Measurements from ENCODE around the gene BABAM2. TPM values are rescaled to one million over a fixed set of nuclear protein-coding genes. Genes with fewer than 3 reads are reported as not detected.

BABAM2 gene
- total RNA-seq, 3 donors from 2014 or later (not counting 1 experiment from before 2014, with no cell fraction given): 54.6 to 66.1 (median 59.5) TPM

DNA sequence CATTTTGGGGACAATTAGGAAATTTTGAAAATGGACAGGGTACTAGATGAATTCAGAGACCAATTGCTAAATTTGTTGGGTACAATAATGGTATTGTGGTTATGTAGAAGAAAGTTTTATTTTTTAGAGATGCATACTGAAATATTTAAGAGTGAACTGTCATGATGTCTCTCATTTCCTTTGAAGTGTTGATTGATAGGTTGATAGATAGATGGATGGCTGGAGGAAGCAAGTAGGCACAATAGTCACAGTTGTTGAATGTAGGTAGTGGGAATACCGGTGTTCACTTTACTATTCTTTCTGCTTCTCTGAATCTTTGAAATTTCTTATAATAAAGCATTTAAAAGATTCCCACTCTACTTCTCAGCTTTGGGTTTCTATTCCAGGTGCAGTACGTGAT lies 350.4 kb downstream of the BABAM2 start:
- peaks cover 0 to under 1% of the 10 kb centered on the region in 2 donors for H3K4me1 Mint-ChIP-seq

DNA sequence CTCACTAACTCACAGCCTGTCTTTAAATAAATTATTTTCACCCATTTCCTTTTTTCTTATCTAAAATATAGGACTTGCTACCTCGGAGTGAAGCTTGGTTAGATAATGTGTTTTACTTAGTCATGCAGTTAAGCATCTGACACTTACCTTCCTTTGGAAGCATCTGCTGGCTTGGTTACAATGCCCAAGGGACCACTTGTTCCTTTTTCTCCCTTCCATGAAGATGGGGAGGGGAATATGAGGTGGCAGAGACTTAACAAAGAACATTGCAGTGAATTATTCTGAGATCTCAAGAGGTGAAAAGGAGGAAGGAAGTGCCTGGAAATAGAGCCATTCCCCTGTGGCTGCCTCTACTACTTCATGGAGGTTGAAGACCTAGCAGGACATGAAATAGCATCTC lies 356.8 kb downstream of the BABAM2 start:
- Mint-ChIP-seq H3K36me3 (peaks cover under 1% of the 10 kb centered on the region), H3K27me3 (ENCODE audit: low read depth in 2 of 2) (no peaks in the 10 kb centered on the region), H3K4me1 (peaks cover 15% of the 10 kb centered on the region in 2 donors), H3K27ac (peak overlapping the region in 1 of 2 donors; percentile 63), H3K9me3 (no peaks in the 10 kb centered on the region), H3K4me3 (no peak overlapping the region)
- no peak overlapping the region for H3K4me3 ChIP-seq (ENCODE audit: low read length)
- H3K27ac ChIP-seq (ENCODE audit: low read length): no peak overlapping the region
- no peaks in the 10 kb centered on the region for H3K9me3 ChIP-seq (ENCODE audit: control insufficient read depth, insufficient read depth, low read length)
- TF ChIP-seq, protein P1, sequence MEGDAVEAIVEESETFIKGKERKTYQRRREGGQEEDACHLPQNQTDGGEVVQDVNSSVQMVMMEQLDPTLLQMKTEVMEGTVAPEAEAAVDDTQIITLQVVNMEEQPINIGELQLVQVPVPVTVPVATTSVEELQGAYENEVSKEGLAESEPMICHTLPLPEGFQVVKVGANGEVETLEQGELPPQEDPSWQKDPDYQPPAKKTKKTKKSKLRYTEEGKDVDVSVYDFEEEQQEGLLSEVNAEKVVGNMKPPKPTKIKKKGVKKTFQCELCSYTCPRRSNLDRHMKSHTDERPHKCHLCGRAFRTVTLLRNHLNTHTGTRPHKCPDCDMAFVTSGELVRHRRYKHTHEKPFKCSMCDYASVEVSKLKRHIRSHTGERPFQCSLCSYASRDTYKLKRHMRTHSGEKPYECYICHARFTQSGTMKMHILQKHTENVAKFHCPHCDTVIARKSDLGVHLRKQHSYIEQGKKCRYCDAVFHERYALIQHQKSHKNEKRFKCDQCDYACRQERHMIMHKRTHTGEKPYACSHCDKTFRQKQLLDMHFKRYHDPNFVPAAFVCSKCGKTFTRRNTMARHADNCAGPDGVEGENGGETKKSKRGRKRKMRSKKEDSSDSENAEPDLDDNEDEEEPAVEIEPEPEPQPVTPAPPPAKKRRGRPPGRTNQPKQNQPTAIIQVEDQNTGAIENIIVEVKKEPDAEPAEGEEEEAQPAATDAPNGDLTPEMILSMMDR (IDR thresholded peaks at IDR 0.05): no peak
- H3K4me1 ChIP-seq (ENCODE audit: control insufficient read depth, insufficient read depth, low read length): peaks cover 4% of the 10 kb centered on the region
- H3K27me3 ChIP-seq (ENCODE audit: control insufficient read depth, insufficient read depth, low read length): no peaks in the 10 kb centered on the region
- no CpG with 5 or more reads among the region's 1 CpG for WGBS (ENCODE audit: insufficient coverage)
- no peak for ATAC-seq
- intact Hi-C loops (cut with micrococcal nuclease): no loop called here
- no peak for DNase-seq
- H3K36me3 ChIP-seq (ENCODE audit: control insufficient read depth, insufficient read depth, low read length): no peaks in the 10 kb centered on the region

More for the DNA sequence above, 350.4 kb downstream of the BABAM2 start:
- no peaks in the 10 kb centered on the region for H3K9me3 ChIP-seq (ENCODE audit: control insufficient read depth, insufficient read depth, low read length)
- no peaks in the 10 kb centered on the region for H3K4me1 ChIP-seq (ENCODE audit: control insufficient read depth, insufficient read depth, low read length)
- peaks cover 4% of the 10 kb centered on the region for H3K36me3 ChIP-seq (ENCODE audit: control insufficient read depth, insufficient read depth, low read length)
- 100% methylated on average over 1 of the region's 2 CpGs for WGBS (ENCODE audit: insufficient coverage)
- DNase-seq (no peak), ATAC-seq (no peak)
- H3K27me3 ChIP-seq (ENCODE audit: control insufficient read depth, insufficient read depth, low read length): no peaks in the 10 kb centered on the region
- no peak overlapping the region for H3K4me3 ChIP-seq (ENCODE audit: low read length)
- Mint-ChIP-seq H3K27me3 (ENCODE audit: low read depth in 2 of 2) (no peaks in the 10 kb centered on the region), H3K27ac (no peak overlapping the region), H3K9me3 (no peaks in the 10 kb centered on the region), H3K4me3 (no peak overlapping the region), H3K36me3 (peaks cover 7% of the 10 kb centered on the region)
- TF ChIP-seq, protein P1 (IDR thresholded peaks at IDR 0.05): no peak
- intact Hi-C loops (cut with micrococcal nuclease): no loop called here
- H3K27ac ChIP-seq (ENCODE audit: low read length): no peak overlapping the region

DNA sequence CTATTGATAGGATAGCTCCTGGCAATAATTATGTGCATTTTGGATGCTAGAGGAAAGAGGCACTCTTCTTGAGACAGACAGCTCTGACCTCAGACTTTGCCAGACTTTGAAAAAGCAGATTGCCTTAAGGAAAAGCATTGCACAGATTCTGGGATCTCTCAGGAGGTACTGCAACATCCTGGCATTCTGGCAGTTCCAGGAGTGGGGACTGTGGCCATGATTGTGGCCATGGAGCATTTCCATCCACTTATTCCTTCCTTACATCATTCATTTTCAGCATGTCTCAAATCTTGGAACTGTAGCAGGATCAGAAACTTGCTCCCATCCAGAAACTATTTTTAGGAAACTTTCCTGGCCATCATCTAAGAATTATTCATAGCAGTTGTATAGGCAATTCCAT lies 357.2 kb downstream of the BABAM2 start:
- Histone ChIP-seq H3K9me3 (ENCODE audit: control insufficient read depth, insufficient read depth, low read length) (no peaks in the 10 kb centered on the region), H3K4me1 (ENCODE audit: control insufficient read depth, insufficient read depth, low read length) (peaks cover 4% of the 10 kb centered on the region), H3K27me3 (ENCODE audit: control insufficient read depth, insufficient read depth, low read length) (no peaks in the 10 kb centered on the region), H3K27ac (ENCODE audit: low read length) (no peak overlapping the region), H3K36me3 (ENCODE audit: control insufficient read depth, insufficient read depth, low read length) (no peaks in the 10 kb centered on the region), H3K4me3 (ENCODE audit: low read length) (no peak overlapping the region)
- ATAC-seq (no peak), DNase-seq (no peak)
- no peaks in the 10 kb centered on the region for H3K36me3 Mint-ChIP-seq
- H3K27me3 Mint-ChIP-seq (ENCODE audit: low read depth in 2 of 2): no peaks in the 10 kb centered on the region
- no peak overlapping the region for H3K27ac Mint-ChIP-seq
- H3K4me3 Mint-ChIP-seq: no peak overlapping the region
- intact Hi-C loops (cut with micrococcal nuclease): no loop called here
- TF ChIP-seq, protein P1 (IDR thresholded peaks at IDR 0.05): no peak
- peaks cover 19% of the 10 kb centered on the region in 2 donors for H3K4me1 Mint-ChIP-seq
- H3K9me3 Mint-ChIP-seq: no peaks in the 10 kb centered on the region

DNA sequence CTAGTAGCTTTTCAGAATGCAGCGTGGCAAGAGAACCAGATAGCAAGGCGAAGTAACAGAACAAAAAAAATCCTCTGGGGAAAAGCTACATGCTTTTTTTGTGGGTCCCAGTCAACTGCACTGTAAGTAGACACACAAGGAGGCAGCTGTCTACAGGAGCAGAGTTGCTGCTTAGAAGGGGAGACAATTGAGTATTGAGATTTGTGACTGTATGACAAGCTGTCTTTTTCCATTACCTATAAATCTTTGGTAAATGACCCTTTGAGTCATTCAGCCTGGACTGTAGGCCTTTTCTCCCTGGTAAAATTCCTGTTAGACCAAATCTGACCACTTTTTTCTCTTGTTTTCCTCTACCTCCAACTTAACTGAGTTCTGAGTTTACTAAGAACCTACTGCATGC lies 358.0 kb downstream of the BABAM2 start:
- Histone ChIP-seq H3K9me3 (ENCODE audit: control insufficient read depth, insufficient read depth, low read length) (no peaks in the 10 kb centered on the region), H3K36me3 (ENCODE audit: control insufficient read depth, insufficient read depth, low read length) (no peaks in the 10 kb centered on the region), H3K27me3 (ENCODE audit: control insufficient read depth, insufficient read depth, low read length) (no peaks in the 10 kb centered on the region), H3K4me1 (ENCODE audit: control insufficient read depth, insufficient read depth, low read length) (peaks cover 9% of the 10 kb centered on the region), H3K4me3 (ENCODE audit: low read length) (no peak overlapping the region), H3K27ac (ENCODE audit: low read length) (no peak overlapping the region)
- TF ChIP-seq, protein P1 (IDR thresholded peaks at IDR 0.05): no peak
- no peaks in the 10 kb centered on the region for H3K27me3 Mint-ChIP-seq (ENCODE audit: low read depth in 2 of 2)
- H3K4me3 Mint-ChIP-seq: no peak overlapping the region
- ATAC-seq: no peak
- intact Hi-C loops (cut with micrococcal nuclease): no loop called here
- H3K9me3 Mint-ChIP-seq: no peaks in the 10 kb centered on the region
- 90% methylated on average over 2 of the region's 2 CpGs for WGBS (ENCODE audit: insufficient coverage)
- DNase-seq: no peak
- no peak overlapping the region for H3K27ac Mint-ChIP-seq
- H3K4me1 Mint-ChIP-seq: peaks cover 21% of the 10 kb centered on the region in 2 donors
- H3K36me3 Mint-ChIP-seq: no peaks in the 10 kb centered on the region
